ENCODE results near the gene KCNQ5.

DNA sequence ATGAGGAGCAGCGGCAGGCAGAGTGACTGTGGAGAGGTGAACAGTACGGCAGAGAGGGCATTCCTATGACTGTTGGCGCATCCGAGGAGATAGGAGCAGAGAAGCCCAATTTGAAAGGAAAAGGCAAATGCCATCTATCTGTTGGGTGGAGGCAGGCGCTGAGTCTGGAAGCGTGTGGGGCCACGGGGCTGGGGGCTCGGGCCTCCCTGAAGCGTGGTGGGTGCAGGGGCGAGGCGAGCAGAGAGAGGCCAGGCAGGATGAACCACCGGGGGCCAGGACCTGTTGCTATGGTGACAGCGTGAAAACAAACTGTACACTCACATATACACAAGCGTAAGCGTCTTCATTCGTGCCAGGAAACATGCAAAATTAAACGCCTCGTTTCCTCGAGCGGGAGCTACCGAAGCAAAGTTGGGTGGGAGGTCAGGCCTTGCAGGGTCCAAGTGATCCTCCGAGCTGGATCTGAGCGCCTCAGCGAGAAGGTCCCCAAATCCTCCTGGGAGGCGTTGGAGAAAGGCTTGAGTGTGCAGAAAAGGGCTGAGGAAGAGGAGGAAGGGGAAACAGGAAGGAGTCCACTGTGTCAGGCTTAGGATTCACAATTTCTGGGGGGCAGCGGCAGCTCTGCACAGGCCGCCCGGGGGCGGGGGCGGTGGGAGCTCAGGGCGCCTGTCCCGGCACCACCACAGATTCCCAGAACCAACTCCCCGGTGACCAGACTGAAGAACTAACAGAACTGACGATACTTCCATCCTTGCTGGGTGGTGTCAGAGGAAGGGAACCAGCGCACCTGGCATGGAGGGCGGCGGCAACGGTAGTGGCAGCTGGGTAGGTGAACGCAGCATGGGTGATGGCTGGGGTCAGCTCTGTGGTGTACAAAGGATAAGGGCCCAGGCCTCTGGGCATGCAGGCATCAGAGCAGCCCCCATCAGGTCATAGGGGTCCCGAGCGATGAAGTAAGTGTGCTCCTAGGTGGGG lies 535.2 kb downstream of the KCNQ5 start:
- TF ChIP-seq EP300 (IDR thresholded peaks at IDR 0.05) = no peak
- TF ChIP-seq CTCF (IDR thresholded peaks at IDR 0.05) = no peak
- no peak for TF ChIP-seq POLR2A (IDR thresholded peaks at IDR 0.05)
